Neuronal stem cell (in vitro differentiated cells): ENCODE data around the gene PPP1R1B.

Experiments
- DNase-seq: peaks from one replicate; pipeline ENCODE4 v3.0.0-alpha.2; 2013; ENCODE audit warnings: low spot score
- H2AFZ ChIP-seq: one replicate; pipeline ENCODE4 v1.6.1; 2013; ENCODE audit warnings: mild to moderate bottlenecking, low read length, inconsistent platforms
- H2AK5ac ChIP-seq: 2 replicates; pipeline ENCODE4 v1.6.1; 2013; ENCODE audit warnings: low read depth, mild to moderate bottlenecking, inconsistent platforms, low read length, moderate library complexity, mixed read lengths
- H2BK120ac ChIP-seq: 2 replicates; pipeline ENCODE4 v1.6.1; 2013; ENCODE audit warnings: low read depth, mild to moderate bottlenecking, inconsistent platforms, low read length, moderate library complexity, mixed read lengths
- H2BK12ac ChIP-seq: one replicate; pipeline ENCODE4 v1.6.1; 2013; ENCODE audit warnings: low read length, inconsistent platforms
- H2BK15ac ChIP-seq: 2 replicates; pipeline ENCODE4 v1.6.1; 2013; ENCODE audit warnings: mild to moderate bottlenecking, low read length, inconsistent platforms, mixed read lengths
- H2BK5ac ChIP-seq: one replicate; pipeline ENCODE4 v1.6.1; 2013; ENCODE audit warnings: inconsistent platforms, mild to moderate bottlenecking, low read length, moderate library complexity
- H3K14ac ChIP-seq: one replicate; pipeline ENCODE4 v1.6.1; 2013; ENCODE audit warnings: low read length, inconsistent platforms
- H3K18ac ChIP-seq: 2 replicates; pipeline ENCODE4 v1.6.1; 2013; ENCODE audit warnings: low read length, inconsistent platforms
- H3K23ac ChIP-seq: 2 replicates; pipeline ENCODE4 v1.6.1; 2013; ENCODE audit warnings: low read depth, mild to moderate bottlenecking, mixed read lengths, low read length, inconsistent platforms; ENCODE audit not compliant: poor library complexity
- H3K27ac ChIP-seq: replicated peaks from 3 replicates; pipeline ENCODE4 v1.5.1; 2013; ENCODE audit warnings: low read length, inconsistent platforms
- H3K27me3 ChIP-seq, 3 experiments: 2 replicates each; pipeline ENCODE4 v1.6.1; 2013; ENCODE audit warnings: low read length in 3 of 3, mild to moderate bottlenecking in 2 of 3, inconsistent platforms in 1 of 3, low read depth in 1 of 3, mixed read lengths in 1 of 3, moderate library complexity in 1 of 3; ENCODE audit not compliant: control insufficient read depth in 3 of 3, insufficient read depth in 3 of 3
- H3K36me3 ChIP-seq, 2 donors: replicated peaks in 1 of 2; 2 replicates each; pipeline ENCODE4 v1.6.1; 2013; ENCODE audit warnings: low read length in 2 of 2; ENCODE audit not compliant: control insufficient read depth in 2 of 2, insufficient read depth in 2 of 2
- H3K4ac ChIP-seq: 2 replicates; pipeline ENCODE4 v1.6.1; 2013; ENCODE audit warnings: inconsistent platforms, mild to moderate bottlenecking, low read length, moderate library complexity
- H3K4me1 ChIP-seq, 2 donors: 1 replicate in 1 of 2; 2 replicates in 1 of 2; pipeline ENCODE4 v1.6.1; 2013; ENCODE audit warnings: low read length in 2 of 2, low read depth in 1 of 2; ENCODE audit not compliant: control insufficient read depth in 2 of 2, insufficient read depth in 1 of 2
- H3K4me2 ChIP-seq: one replicate; pipeline ENCODE4 v1.6.1; 2013; ENCODE audit warnings: mild to moderate bottlenecking, low read length, inconsistent platforms; ENCODE audit not compliant: insufficient read depth, poor library complexity, severe bottlenecking
- H3K4me3 ChIP-seq, 2 donors: 2 replicates each; pipeline ENCODE4 v1.5.1; 2013; ENCODE audit warnings: low read length in 2 of 2, mild to moderate bottlenecking in 2 of 2, inconsistent platforms in 1 of 2, moderate library complexity in 1 of 2
- H3K79me1 ChIP-seq: one replicate; pipeline ENCODE4 v1.6.1; 2013; ENCODE audit warnings: low read depth, mild to moderate bottlenecking, inconsistent platforms, low read length, moderate library complexity
- H3K9ac ChIP-seq: one replicate; pipeline ENCODE4 v1.6.1; 2013; ENCODE audit warnings: mild to moderate bottlenecking, low read depth, low read length, inconsistent platforms; ENCODE audit not compliant: poor library complexity
- H3K9me3 ChIP-seq, 2 donors: replicated peaks in 1 of 2; 2 replicates each; pipeline versions ENCODE3 to v1.6.1; 2013; ENCODE audit warnings: low read length in 2 of 2, mild to moderate bottlenecking in 2 of 2, inconsistent platforms in 1 of 2, low read depth in 1 of 2, mixed read lengths in 1 of 2, moderate library complexity in 1 of 2; ENCODE audit not compliant: control insufficient read depth in 2 of 2, insufficient read depth in 1 of 2
- H4K8ac ChIP-seq: one replicate; pipeline ENCODE4 v1.6.1; 2013; ENCODE audit warnings: low read depth, mild to moderate bottlenecking, inconsistent platforms, low read length, moderate library complexity
- H4K91ac ChIP-seq: one replicate; pipeline ENCODE4 v1.6.1; 2013; ENCODE audit warnings: low read length, low read depth, mild to moderate bottlenecking, inconsistent platforms; ENCODE audit not compliant: poor library complexity
- WGBS, 2 donors: extraction: QIAGEN DNeasy Blood & Tissue Kit; methylation state at CpG; one replicate each; pipeline ENCODE4 v1.1.7; 2013; ENCODE audit warnings: missing lambda C conversion rate in 2 of 2, mixed read lengths in 1 of 2; ENCODE audit not compliant: insufficient read length in 2 of 2, insufficient replicate concordance in 1 of 2; ENCODE audit errors: extremely low coverage in 2 of 2; 5-methylcytosine and 5-hydroxymethylcytosine counted together

The PPP1R1B gene

DNA sequence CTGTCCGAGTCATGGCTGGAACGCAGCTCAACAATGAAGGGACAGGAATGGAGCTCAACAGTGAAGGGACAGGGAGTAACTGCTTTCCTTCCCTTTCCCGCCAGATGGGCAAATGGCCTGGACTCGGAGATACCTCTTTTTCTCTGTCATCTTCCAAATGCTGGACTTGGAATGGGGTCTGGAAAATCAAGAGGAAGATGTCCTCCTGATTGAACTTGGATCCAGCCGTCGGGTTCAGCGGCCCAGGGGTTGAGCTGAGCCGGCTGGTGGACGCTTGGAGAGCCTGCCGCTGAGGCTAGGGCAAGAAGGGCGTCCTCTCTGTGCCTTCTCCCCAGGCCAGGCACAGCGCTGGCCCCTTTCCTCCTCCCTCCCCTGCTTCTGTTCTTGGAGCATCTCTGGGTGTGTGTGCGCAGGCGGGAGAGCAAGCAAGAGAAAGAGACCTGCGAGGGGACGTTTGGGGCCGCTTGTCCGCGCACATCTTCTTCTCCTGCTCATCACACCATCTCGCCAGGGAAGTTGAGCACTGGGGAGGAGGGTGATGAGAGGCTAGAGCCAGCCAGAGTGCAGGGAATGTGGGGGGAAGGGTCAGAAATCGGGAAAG is 25.7 kb upstream of the PPP1R1B start:
- Histone ChIP-seq H3K27me3 (peaks cover 88 to 100% (median 100%) of the 10 kb centered on the region in 3 experiments), H3K36me3 (no peaks in the 10 kb centered on the region), H2BK5ac (no peak overlapping the region), H2AFZ (no peak overlapping the region), H4K8ac (no peak overlapping the region), H3K9ac (no peak overlapping the region), H2AK5ac (no peak overlapping the region), H3K9me3 (peaks cover 0 to 3% of the 10 kb centered on the region in 2 donors), H2BK15ac (peak overlapping the region; percentile 14), H3K18ac (no peak overlapping the region), H4K91ac (no peak overlapping the region), H3K4me2 (no peak overlapping the region), H3K79me1 (peaks cover 4% of the 10 kb centered on the region), H2BK12ac (no peak overlapping the region), H3K23ac (peak overlapping the region; percentile 82), H2BK120ac (no peak overlapping the region), H3K14ac (peak overlapping the region; percentile 87), H3K4me3 (no peak overlapping the region), H3K27ac (no peak overlapping the region), H3K4me1 (peaks cover 2 to 4% of the 10 kb centered on the region in 2 donors), H3K4ac (no peak overlapping the region)
- DNase-seq: no peak
- WGBS, 2 donors: no CpG with 5 or more reads among the region's 21 CpGs

DNA sequence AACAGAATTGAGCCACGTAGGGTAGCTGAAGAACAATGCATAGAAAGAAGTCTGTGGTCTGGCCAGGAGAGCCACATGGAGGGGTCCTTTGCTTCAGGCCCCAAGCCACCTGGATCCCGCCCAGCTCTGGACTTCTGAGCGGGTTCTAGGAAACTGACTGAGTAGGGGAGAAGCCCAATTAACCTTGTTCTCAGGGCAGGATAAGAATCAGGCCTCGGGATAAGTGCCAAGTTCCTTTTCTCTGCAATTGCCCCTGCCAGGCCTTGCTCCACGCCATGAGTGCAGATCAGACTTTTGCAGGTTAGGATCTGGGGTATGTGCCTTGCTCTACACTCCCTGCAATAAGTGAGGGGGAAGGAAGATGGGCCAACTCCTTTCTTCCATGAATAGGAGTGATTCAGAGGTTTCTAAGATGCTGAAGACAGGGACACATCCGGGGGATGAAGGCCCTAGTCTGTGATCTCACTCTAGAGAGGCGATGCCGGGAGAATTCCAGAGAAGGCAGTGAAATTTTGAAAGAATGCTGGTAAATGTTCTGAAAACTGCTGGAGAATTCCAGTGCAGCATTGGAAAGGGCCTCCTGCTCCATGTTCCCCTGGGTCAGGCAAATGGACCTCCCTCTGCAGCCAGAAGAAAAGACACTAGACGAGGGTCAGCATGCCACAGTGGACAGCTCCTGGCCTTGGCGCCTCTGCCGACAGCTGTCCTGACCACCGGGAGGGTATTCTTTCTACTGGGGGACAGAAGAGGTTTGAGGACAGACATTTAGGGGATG is 24.8 kb upstream of the PPP1R1B start:
- Histone ChIP-seq H2BK12ac (no peak overlapping the region), H3K36me3 (no peaks in the 10 kb centered on the region), H3K4ac (no peak overlapping the region), H3K27me3 (peaks cover 86 to 100% (median 99%) of the 10 kb centered on the region in 3 experiments), H4K91ac (no peak overlapping the region), H3K4me3 (no peak overlapping the region), H3K4me2 (no peak overlapping the region), H3K9ac (no peak overlapping the region), H2BK15ac (no peak overlapping the region), H3K14ac (no peak overlapping the region), H3K9me3 (peaks cover 0 to 3% of the 10 kb centered on the region in 2 donors), H2AK5ac (no peak overlapping the region), H3K23ac (no peak overlapping the region), H2BK5ac (no peak overlapping the region), H2AFZ (no peak overlapping the region), H3K27ac (no peak overlapping the region), H3K4me1 (peaks cover 2 to 4% of the 10 kb centered on the region in 2 donors), H2BK120ac (no peak overlapping the region), H3K18ac (no peak overlapping the region), H4K8ac (no peak overlapping the region), H3K79me1 (peaks cover 7% of the 10 kb centered on the region)
- no peak for DNase-seq
- no CpG with 5 or more reads among the region's 12 CpGs for WGBS, 2 donors

DNA sequence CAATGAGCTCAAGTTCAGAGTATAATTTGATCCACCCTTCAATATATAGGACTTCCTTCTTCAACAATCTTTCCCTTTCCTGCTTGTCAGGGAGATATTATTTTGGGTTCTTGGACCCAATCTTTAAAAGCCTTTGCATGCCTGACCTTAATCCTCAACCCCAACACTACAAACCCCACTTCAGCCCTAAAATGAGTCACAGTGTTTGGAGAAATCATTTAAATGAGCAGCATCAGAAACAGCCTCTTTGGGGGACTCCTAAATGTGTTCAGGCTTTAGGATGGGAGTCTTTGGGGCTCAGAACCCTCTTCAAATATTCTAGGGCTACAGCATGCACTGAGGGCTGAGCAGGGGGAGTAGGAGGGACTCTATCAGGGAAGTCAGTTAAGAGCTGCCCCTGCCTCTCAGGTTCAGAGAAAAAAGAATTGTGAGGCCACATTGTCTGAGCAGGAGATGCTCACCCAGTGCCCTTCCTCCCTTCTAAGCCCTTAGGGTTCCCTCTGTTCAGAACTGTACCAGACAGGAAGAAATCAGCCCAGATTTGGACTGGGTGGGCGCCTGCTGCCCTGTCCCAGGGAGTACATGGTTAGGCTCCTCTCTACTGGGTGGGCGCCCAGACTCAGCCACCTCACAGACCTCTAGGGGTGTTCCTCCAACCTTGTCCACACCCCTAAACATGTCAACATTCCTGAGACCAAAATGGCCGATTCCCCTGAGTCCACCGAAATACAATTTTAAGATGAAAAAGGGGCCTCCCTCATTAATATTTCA is 24.0 kb upstream of the PPP1R1B start:
- no peak overlapping the region for H2BK12ac ChIP-seq
- peaks cover 88 to 100% (median 99%) of the 10 kb centered on the region in 3 experiments for H3K27me3 ChIP-seq
- peaks cover 5 to 6% of the 10 kb centered on the region in 2 donors for H3K4me1 ChIP-seq

More for the DNA sequence above, 24.0 kb upstream of the PPP1R1B start:
- H3K23ac ChIP-seq: no peak overlapping the region
- H3K4ac ChIP-seq: no peak overlapping the region
- no peak overlapping the region for H3K9ac ChIP-seq
- no peak overlapping the region for H4K8ac ChIP-seq
- H3K36me3 ChIP-seq: no peaks in the 10 kb centered on the region
- WGBS, 2 donors: no CpG with 5 or more reads among the region's 4 CpGs
- H2BK15ac ChIP-seq: no peak overlapping the region
- no peak overlapping the region for H4K91ac ChIP-seq
- no peak overlapping the region for H2BK5ac ChIP-seq
- H3K18ac ChIP-seq: no peak overlapping the region
- H2BK120ac ChIP-seq: no peak overlapping the region
- no peak overlapping the region for H2AK5ac ChIP-seq
- peaks cover 7% of the 10 kb centered on the region for H3K79me1 ChIP-seq
- no peak overlapping the region for H3K4me3 ChIP-seq
- H2AFZ ChIP-seq: no peak overlapping the region
- no peak overlapping the region for H3K4me2 ChIP-seq
- peaks cover 0 to 3% of the 10 kb centered on the region in 2 donors for H3K9me3 ChIP-seq
- H3K27ac ChIP-seq: no peak overlapping the region
- no peak overlapping the region for H3K14ac ChIP-seq
- no peak for DNase-seq
